Activated CD8-positive, alpha-beta memory T cell treated with anti-CD3 and anti-CD28 coated beads, Interleukin-2, amount 50 U/mL, for 24 hours (primary cell): ENCODE measurements around the gene FN3K.

Experiments
- DNase-seq: peaks from one replicate; pipeline ENCODE4 v3.0.0-alpha.2; 2020; ENCODE audit errors: extremely low read depth

FN3K gene

GRCh38 chr17:82734987-82735866 lies at the start of gene FN3K:
TSS of gene FN3K (plus strand) at chr17:82735615. CDS start at chr17:82735637, 22 bp downstream.
- DNase-seq = no peak

- DNase-seq = no peak
Observed at GRCh38 chr17:82686366-82687324, 48.8 kb upstream of the FN3K start.

GRCh38 chr17:82687375-82687861 lies 48.0 kb upstream of the FN3K start:
- no peak for DNase-seq

- DNase-seq = no peak
Observed at GRCh38 chr17:82687871-82688270, 47.5 kb upstream of the FN3K start.

GRCh38 chr17:82689077-82689476 lies 46.3 kb upstream of the FN3K start:
- DNase-seq = no peak

- DNase-seq = no peak
Observed at GRCh38 chr17:82690786-82691489, 44.5 kb upstream of the FN3K start.

GRCh38 chr17:82691714-82692113 lies 43.7 kb upstream of the FN3K start:
- DNase-seq = no peak

- no peak for DNase-seq
Observed at GRCh38 chr17:82692268-82692667, 43.1 kb upstream of the FN3K start.

- DNase-seq = no peak
Observed at GRCh38 chr17:82693168-82693867, 42.1 kb upstream of the FN3K start.

GRCh38 chr17:82694647-82695046 lies 40.8 kb upstream of the FN3K start:
- DNase-seq = no peak

- no peak for DNase-seq
Observed at GRCh38 chr17:82696259-82696658, 39.2 kb upstream of the FN3K start.

GRCh38 chr17:82696916-82697807 lies 38.3 kb upstream of the FN3K start:
- no peak for DNase-seq

- no peak for DNase-seq
Observed at GRCh38 chr17:82697808-82698064, 37.7 kb upstream of the FN3K start.

- peak; percentile 95 for DNase-seq
Observed at GRCh38 chr17:82698065-82698973, 37.1 kb upstream of the FN3K start, which contains the start of gene RAB40B. TSS of gene RAB40B (minus strand) at chr17:82698698. CDS start at chr17:82698596, 102 bp downstream.

- DNase-seq = no peak
Observed at GRCh38 chr17:82698974-82699442, 36.4 kb upstream of the FN3K start.

GRCh38 chr17:82699551-82699950 lies 35.9 kb upstream of the FN3K start:
- DNase-seq = no peak

GRCh38 chr17:82702231-82702927 lies 33.0 kb upstream of the FN3K start:
- DNase-seq = no peak

GRCh38 chr17:82703036-82703745 lies 32.2 kb upstream of the FN3K start:
- no peak for DNase-seq
